HG03135 (cell line): ENCODE results near the gene SMG9.

Source experiments
- ATAC-seq: cut with Tn5 transposase; IDR thresholded peaks from one replicate; pipeline ENCODE4 v1.9.1; 2021; ENCODE audit warnings: mild to moderate bottlenecking, moderate library complexity; ENCODE audit not compliant: unreplicated experiment

Gene SMG9

GRCh38 chr19:43759515-43759914 is 4.8 kb upstream of the SMG9 start:
- ATAC-seq: no peak

DNA sequence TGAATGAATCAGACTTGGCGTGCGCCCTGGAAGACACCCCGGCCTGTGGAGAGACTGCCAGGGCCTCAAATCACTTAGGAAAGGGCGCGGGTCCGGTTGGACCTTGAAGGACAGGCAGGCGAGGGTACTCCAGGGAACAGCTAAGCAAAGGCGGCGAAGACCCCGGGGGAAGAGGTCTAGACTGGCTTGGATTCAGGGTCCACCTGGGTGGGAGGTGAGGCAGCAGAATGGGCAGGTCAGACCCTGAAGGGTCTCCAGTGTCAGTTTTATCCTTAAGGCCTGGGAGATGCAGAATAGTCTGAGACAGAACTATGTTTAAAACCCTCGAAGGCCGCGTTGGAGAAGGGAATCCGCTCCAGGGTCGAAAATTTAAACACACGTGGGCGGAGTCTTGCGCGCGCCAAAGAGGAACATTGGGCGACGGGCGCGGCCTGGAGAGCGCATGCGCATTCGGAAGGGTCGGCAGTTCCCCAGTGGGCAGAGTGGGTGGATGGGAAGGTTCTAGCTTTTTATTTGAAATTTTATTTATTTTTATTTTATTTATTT is 567 bp upstream of the SMG9 start:
- peak; percentile 11 for ATAC-seq

DNA sequence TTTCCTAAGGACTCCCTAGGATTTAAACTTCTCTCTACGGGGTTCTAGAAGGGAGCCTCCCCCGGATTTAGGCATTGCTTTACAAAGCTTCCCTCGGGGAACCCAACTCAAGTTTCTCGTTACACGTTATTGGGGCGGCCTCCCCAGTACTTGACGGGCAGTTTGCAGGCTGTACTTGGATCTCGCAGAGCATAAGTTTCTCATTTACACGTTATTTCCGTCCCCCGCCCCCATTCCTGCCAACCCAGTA is 584 bp downstream of the SMG9 start:
- no peak for ATAC-seq

DNA sequence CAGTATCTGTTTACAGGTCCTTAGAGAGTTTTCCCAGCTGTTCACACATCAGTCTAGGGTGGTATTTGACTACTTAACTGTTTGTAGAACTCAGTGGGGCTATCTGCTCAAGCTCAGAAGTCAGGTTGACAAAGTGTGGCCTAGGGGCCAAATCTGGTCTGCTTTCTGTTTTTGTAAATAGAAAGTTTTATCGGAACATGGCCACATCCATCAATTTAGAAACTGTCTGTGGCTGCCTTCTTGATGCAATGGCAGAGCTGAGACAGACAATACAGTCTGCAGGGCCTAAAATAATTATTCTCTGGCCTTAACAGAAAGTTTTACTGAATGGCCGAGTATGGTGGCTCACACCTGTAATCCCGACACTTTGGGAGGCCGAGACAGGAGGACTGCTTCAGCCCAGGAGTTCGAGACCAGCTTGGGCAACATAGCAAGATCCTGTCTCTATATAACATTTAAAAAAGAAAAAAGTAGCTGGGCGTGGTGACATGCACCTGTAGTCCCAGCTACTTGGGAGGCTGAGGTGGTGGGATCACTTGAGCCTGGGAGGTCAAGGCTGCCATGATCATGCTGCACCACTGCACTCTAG is 2.4 kb downstream of the SMG9 start:
- ATAC-seq: no peak

DNA sequence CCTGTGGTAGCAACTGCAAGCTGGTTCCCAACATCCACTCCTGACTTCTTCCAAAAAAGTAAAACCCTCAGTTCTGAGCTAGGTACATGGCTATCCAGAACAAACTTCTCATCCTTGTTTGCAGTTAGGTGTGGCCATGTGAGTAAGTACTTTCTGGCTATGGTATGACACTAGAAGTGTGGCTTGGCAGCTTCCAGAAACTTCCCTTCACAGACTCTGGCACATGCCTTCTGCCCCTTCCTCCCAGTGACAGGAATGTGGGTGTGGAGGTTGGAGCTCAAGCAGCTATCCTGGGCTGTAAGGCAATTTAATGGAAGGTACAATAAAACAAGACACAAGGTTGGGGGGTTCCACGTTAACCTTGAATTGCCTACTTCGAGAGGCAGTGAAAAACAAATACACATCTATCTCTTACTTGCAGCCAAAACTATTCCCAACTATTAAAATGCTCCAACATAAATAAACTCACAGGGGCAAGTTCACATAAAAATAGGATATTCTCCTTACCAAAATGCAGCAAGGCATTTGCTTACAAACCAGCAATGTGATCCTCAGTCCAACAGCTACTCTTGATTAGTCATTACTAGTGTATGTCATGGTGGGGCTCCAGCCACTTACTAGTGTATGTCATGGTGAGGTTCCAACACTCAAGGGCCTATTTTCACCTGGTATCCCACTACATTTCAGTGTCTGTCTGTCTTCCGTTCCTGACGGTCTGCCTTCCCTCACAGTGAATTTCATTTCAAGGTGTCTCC is 3.1 kb downstream of the SMG9 start:
- ATAC-seq: no peak

GRCh38 chr19:43749898-43750297 is 4.9 kb downstream of the SMG9 start:
- ATAC-seq: no peak

- no peak for ATAC-seq
Measured at GRCh38 chr19:43749152-43749551, 5.6 kb downstream of the SMG9 start.

GRCh38 chr19:43748685-43749084 is 6.1 kb downstream of the SMG9 start:
- no peak for ATAC-seq

DNA sequence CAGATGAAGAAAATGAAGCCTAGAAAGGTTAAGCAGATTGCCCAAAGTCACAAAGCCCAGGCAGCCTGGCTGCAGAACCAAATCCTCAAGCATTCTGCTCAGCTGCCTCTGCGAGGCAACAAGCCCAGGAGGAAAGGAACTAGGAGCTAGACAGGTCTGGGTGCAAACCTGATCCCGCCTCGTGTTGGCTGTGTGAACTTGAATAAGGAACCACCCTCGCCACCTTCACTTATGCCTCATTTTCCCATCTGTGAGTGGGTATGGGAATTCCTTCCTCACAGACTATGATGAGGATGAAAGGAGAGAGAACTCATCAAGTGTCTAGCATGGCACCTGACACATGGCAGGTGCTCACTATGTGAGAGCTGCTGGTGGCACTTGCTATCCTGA is 6.6 kb downstream of the SMG9 start:
- ATAC-seq: no peak

GRCh38 chr19:43747557-43748204 is 7.1 kb downstream of the SMG9 start:
- ATAC-seq: no peak

- no peak for ATAC-seq
Measured at GRCh38 chr19:43743059-43743458, 11.7 kb downstream of the SMG9 start.

- no peak for ATAC-seq
Measured at GRCh38 chr19:43741075-43741825, 13.5 kb downstream of the SMG9 start.

DNA sequence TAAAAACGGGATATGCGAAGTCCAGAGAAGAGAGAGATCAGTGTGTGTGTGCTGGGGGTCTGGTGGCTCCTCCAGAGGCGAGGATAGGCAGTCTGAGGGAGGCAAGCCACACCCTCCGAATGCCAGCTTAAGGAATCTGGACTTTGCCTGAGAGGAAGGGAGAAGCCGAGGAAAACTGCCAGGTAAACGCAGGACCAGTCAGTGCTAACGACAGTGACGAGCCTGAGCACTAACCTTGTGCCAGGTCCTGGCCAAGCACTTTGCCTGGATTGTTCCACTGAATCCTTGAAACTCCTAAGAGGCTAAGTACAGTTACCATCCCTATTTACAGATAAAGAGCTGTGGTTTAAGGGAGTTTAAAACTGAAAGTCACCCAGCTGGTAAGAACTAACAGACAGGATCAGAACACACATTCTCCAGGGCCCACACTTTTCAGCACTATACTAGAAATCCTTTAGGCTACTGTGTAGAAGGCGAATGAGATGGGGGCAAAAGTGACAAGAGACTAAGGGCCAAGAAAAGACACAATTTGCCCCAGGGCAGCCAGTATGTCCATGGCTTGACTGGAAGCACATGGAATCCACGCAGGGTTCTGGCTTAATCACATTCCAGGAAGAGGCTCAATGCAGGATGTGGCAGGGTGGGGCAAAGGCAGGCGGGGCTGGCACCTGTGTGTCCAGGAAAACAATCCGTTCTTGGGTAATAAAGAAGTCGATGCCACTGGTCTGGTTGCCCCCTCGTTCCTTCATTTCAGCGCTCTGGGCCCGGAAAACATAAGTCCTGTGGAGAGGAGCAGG is 15.1 kb downstream of the SMG9 start:
- ATAC-seq: no peak

GRCh38 chr19:43738780-43739211 is 16.0 kb downstream of the SMG9 start:
- ATAC-seq: no peak

DNA sequence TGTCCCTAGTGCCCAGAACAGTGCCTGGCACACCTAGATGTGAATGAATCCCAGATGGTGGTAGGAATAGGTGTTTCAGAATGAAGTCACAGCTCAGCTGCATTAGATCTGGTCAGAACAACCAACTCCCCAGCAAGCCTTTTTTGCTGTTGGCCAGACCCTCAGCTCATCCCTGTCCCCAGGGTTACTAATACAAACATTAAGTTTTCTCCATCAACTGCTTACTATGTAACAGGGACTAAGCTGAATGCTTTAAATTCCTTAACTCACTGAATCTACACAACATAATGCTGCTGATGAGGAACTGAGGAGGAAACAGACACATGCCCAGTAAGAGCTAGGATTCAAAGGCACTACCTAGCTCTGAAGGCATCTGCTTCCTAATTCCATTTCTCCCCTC is 18.8 kb downstream of the SMG9 start:
- ATAC-seq: no peak

DNA sequence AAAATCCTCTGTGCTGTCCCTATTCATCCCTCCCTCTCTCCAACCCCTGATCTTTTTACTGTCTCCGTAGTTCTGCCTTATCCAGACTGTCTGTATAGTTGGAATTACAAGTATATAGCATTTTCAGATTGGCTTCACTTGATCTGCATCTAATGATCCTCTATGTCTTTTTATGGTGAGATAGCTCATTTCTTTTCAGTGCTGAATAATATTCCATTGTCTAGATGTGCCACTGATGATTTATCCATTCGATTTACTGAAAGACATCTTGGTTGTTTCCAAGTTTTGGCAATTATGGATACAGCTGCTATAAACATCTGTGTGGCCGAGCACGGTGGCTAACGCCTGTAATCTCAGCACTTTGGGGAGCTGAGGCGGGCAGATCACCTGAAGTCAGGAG is 19.7 kb downstream of the SMG9 start:
- ATAC-seq: no peak

GRCh38 chr19:43731846-43732245 is 22.9 kb downstream of the SMG9 start:
- no peak for ATAC-seq

- ATAC-seq: no peak
Measured at GRCh38 chr19:43731346-43731745, 23.4 kb downstream of the SMG9 start.

- ATAC-seq: no peak
Measured at GRCh38 chr19:43729919-43730318, 24.8 kb downstream of the SMG9 start.

DNA sequence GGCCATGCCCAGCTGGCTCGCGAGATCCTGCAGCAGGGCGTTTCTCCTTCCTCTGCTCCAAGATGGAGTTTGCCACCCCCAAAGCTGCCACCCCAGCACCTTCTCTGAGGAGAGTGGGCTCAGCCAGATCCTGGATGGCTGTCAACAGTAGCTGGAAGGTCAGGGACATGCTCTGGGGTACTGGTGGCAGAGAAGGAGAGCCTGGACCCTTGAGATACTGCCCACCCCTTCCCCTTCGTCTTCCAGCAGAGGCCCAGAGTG is 27.2 kb downstream of the SMG9 start:
- ATAC-seq: no peak
